Stimulated activated CD4-positive, alpha-beta T cell treated with anti-CD3 and anti-CD28 coated beads, Interleukin-4, amount 100 ng/mL, for 1 hour (primary cell): ENCODE results near the gene CCL27.
"Not testable (repeated sequence)": the region's sequence is repeated elsewhere in the genome, so short reads cannot be mapped to it uniquely, and the experiment has no call there.

ENCODE experiments used
- DNase-seq: peaks from one replicate; pipeline ENCODE4 v3.0.0-alpha.2; 2020

Gene CCL27

GRCh38 chr9:34648673-34649072 lies 13.8 kb downstream of the CCL27 start:
- DNase-seq: no peak

GRCh38 chr9:34647651-34648050 lies 14.8 kb downstream of the CCL27 start:
- no peak for DNase-seq

GRCh38 chr9:34647084-34647403 lies 15.4 kb downstream of the CCL27 start:
- no peak for DNase-seq

- DNase-seq: peak; percentile 98
Observed at GRCh38 chr9:34646211-34647083, 16.0 kb downstream of the CCL27 start, which contains the start of gene GALT. Gene GALT, plus strand, starts transcription at chr9:34646675. Its CDS starts 30 bp downstream, at chr9:34646705.

GRCh38 chr9:34644766-34645314 lies 17.6 kb downstream of the CCL27 start:
- DNase-seq: no peak

GRCh38 chr9:34642679-34643078 lies 19.8 kb downstream of the CCL27 start:
- no peak for DNase-seq

- DNase-seq: not testable (repeated sequence)
Observed at GRCh38 chr9:34639322-34639721, 23.1 kb downstream of the CCL27 start.

- no peak for DNase-seq
Observed at GRCh38 chr9:34638138-34638445, 24.4 kb downstream of the CCL27 start.

- DNase-seq: peak; percentile 94
Observed at GRCh38 chr9:34637356-34638137, 24.9 kb downstream of the CCL27 start, which contains the start of gene SIGMAR1. Gene SIGMAR1, minus strand, starts transcription at chr9:34637787. Its CDS starts 90 bp downstream, at chr9:34637697.

GRCh38 chr9:34636791-34637355 lies 25.6 kb downstream of the CCL27 start:
- DNase-seq: peak; percentile 18

- no peak for DNase-seq
Observed at GRCh38 chr9:34635556-34635955, 26.9 kb downstream of the CCL27 start.

- no peak for DNase-seq
Observed at GRCh38 chr9:34634551-34635248, 27.8 kb downstream of the CCL27 start.

- DNase-seq: peak; percentile 76
Observed at GRCh38 chr9:34633851-34634550, 28.5 kb downstream of the CCL27 start.

- DNase-seq: no peak
Observed at GRCh38 chr9:34633166-34633565, 29.3 kb downstream of the CCL27 start.

GRCh38 chr9:34630402-34631154 lies 31.9 kb downstream of the CCL27 start:
- DNase-seq: no peak

- DNase-seq: no peak
Observed at GRCh38 chr9:34629491-34629808, 33.0 kb downstream of the CCL27 start.

GRCh38 chr9:34628656-34629490 lies 33.6 kb downstream of the CCL27 start, which contains the start of gene ARID3C:
Gene ARID3C, minus strand, starts transcription at chr9:34629066. Its CDS starts 1,052 bp downstream, at chr9:34628014.
- DNase-seq: peak; percentile 58

- DNase-seq: no peak
Observed at GRCh38 chr9:34627716-34628655, 34.5 kb downstream of the CCL27 start.

GRCh38 chr9:34625186-34625486 lies 37.3 kb downstream of the CCL27 start:
- no peak for DNase-seq
